A549 treated with CpdA at 1 μM for 4 hours (cell line): ENCODE measurements around the gene STXBP6. TPM values are rescaled to one million over a fixed set of nuclear protein-coding genes. Genes with fewer than 3 reads are reported as not detected.

Experiments
- total RNA-seq: library from RNA; stranded (reverse); fragments of 200-300 nt; extraction: Qiagen RNA extraction; gene quantifications from 5 replicates; pipeline ENCODE4 v1.2.3, GENCODE V29; 2022; ENCODE audit warnings: low read depth

STXBP6 gene
- total RNA-seq = 1.7 to 2.5 TPM (median 2.2 TPM) in 5 replicates

DNA sequence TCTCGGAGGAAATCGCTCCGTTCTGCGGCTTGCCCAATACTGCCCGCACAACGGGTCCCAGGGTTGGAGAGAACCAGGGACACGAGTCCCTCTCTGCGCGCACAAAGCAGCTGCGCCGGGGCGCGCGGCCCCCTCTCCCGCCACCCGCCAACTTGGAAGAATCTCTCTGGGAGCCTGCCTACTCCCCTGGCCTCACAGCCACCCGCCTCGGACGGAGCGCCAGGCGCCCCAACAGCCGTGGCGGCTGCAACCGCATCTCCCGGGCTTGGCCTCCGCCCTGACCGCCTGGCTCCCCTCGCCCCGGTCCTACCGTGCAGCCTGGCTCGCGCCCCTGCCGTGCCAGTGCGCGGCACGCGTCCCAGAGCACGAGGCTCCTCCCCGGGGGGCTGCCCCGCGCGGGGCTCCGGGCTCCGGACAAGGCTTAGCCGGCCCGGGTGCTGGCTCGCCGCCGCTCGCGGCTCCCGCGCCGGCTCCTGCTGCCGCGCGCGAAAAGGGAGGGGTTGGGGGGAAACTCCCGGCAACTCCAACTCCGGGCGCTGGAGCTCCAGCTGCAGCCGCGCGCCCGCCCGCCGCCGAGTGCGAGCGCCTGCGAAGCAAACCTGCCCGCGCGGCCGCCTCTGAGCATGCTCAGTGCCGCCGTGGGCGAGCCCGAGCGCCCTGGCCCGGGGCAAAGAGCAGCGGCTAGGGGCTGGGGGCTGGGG lies at the start of gene STXBP6:
TSS of gene STXBP6 (minus strand) at position 580 of the 701 bp plus-strand sequence. CDS start 75,329 bp downstream, outside the sequence.

